ENCODE measurements around the gene CEBPA. TPM values are rescaled to one million over a fixed set of nuclear protein-coding genes. Genes with fewer than 3 reads are reported as not detected.

The CEBPA gene
- total and polyA plus RNA-seq, 2 experiments from 2014 or later, result 0.50 to 2.6 TPM

DNA sequence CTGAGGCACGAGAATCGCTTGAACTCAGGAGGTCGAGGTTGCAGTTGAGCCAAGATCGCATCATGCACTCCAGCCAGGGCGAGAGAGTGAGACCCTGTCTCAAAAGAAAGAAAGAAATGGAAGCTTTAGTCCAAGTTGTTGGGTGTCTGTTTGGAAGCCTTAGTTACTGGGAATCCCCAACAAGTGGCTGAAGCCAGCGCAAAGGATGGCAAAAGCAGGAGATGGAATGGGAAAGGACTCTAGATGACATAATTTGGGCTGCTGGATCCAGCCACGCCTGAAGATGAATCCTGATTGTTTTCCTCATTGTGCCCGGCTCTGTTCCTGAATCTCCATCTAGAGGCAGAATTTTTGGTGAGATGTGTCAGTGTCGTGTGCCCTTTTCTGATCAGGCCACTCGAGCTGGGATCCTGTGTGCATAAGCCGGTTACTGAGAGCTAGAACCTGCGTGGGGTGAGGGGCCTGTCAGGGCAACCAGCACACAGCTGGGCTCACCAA, 18.1 kb downstream of the CEBPA start:
- peaks cover 3% of the 10 kb centered on the region for H3K27me3 Mint-ChIP-seq (ENCODE audit: insufficient read depth, low read depth, poor library complexity)
- H3K9me3 Mint-ChIP-seq, result peaks cover 12% of the 10 kb centered on the region
- Histone ChIP-seq H3K27ac (ENCODE audit: low read depth) (no peak overlapping the region), H3K4me1 (ENCODE audit: insufficient read depth) (peaks cover 9% of the 10 kb centered on the region; the same call in 1 of the 2 replicates), H3K79me2 (replicated peaks; ENCODE audit: insufficient read depth) (no peaks in the 10 kb centered on the region), H3K9me2 (ENCODE audit: insufficient read depth) (peaks cover 3% of the 10 kb centered on the region; the same call in 1 of the 2 replicates), H4K20me1 (replicated peaks; ENCODE audit: insufficient read depth) (no peaks in the 10 kb centered on the region), H2AFZ (no peak overlapping the region), H3K4me2 (no peak overlapping the region), H3K4me3 (no peak overlapping the region), H3K27me3 (ENCODE audit: insufficient read depth) (no peaks in the 10 kb centered on the region), H3F3A (replicated peaks; ENCODE audit: low read depth) (no peaks in the 10 kb centered on the region), H3K36me3 (ENCODE audit: insufficient read depth) (no peaks in the 10 kb centered on the region)
- no peak for ATAC-seq
- no peaks in the 10 kb centered on the region for H3K36me3 Mint-ChIP-seq (ENCODE audit: low read depth)
- H3K4me1 Mint-ChIP-seq, result peaks cover 17% of the 10 kb centered on the region
- no peak overlapping the region for H3K4me3 Mint-ChIP-seq
- TF ChIP-seq EZH2phosphoT487 (IDR thresholded peaks at IDR 0.05; ENCODE audit: unreplicated experiment), result no peak
- no peak for TF ChIP-seq STAT1 (IDR thresholded peaks at IDR 0.05; ENCODE audit: unreplicated experiment)
- no peak for TF ChIP-seq EZH2 (IDR thresholded peaks at IDR 0.05; ENCODE audit: low read depth, unreplicated experiment)
- TF ChIP-seq ZNF114 (CRISPR knock-in tag; IDR thresholded peaks at IDR 0.05), result no peak
- no peak for DNase-seq (ENCODE audit: low spot score)
- H3K27ac Mint-ChIP-seq, result no peak overlapping the region

DNA sequence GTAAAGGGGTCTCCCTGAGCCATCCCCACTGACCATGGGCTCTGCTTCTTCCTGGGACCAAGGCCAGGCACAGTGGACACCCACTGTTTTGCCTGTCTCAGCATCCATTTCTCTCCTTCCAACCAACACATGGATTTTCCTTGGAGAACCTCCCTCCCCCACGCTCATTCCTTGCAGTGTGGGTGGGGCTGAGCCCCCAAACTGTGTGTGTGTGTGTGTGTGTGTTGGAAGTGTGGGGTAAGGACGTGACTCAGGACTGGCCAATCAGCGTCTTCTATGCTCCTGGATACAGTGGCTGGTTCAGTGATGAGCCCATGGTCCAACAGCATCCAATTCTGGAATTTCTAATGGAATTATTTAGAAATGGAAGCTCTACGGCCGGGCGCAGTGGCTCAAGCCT, 18.7 kb downstream of the CEBPA start:
- H3K4me1 Mint-ChIP-seq, result peaks cover 17% of the 10 kb centered on the region
- Histone ChIP-seq H2AFZ (no peak overlapping the region), H3K4me3 (no peak overlapping the region), H3K27me3 (ENCODE audit: insufficient read depth) (no peaks in the 10 kb centered on the region), H3K27ac (ENCODE audit: low read depth) (no peak overlapping the region), H3K36me3 (ENCODE audit: insufficient read depth) (no peaks in the 10 kb centered on the region), H3F3A (replicated peaks; ENCODE audit: low read depth) (no peaks in the 10 kb centered on the region), H3K4me1 (ENCODE audit: insufficient read depth) (peaks cover 9% of the 10 kb centered on the region; the same call in 1 of the 2 replicates), H3K79me2 (replicated peaks; ENCODE audit: insufficient read depth) (no peaks in the 10 kb centered on the region), H3K4me2 (no peak overlapping the region), H4K20me1 (replicated peaks; ENCODE audit: insufficient read depth) (no peaks in the 10 kb centered on the region), H3K9me2 (ENCODE audit: insufficient read depth) (no peaks in the 10 kb centered on the region)
- no peak overlapping the region for H3K4me3 Mint-ChIP-seq
- no peak for DNase-seq (ENCODE audit: low spot score)
- no peaks in the 10 kb centered on the region for H3K36me3 Mint-ChIP-seq (ENCODE audit: low read depth)
- no peak for ATAC-seq
- no peak overlapping the region for H3K27ac Mint-ChIP-seq
- peaks cover 3% of the 10 kb centered on the region for H3K27me3 Mint-ChIP-seq (ENCODE audit: insufficient read depth, low read depth, poor library complexity)
- peaks cover 7% of the 10 kb centered on the region; the same call in 2 of the 3 replicates for H3K9me3 Mint-ChIP-seq
- TF ChIP-seq NANOG (IDR thresholded peaks at IDR 0.05; ENCODE audit: borderline replicate concordance) (no peak), POLR2AphosphoS5 (IDR thresholded peaks at IDR 0.05; ENCODE audit: low read depth) (no peak), EZH2 (IDR thresholded peaks at IDR 0.05; ENCODE audit: low read depth, unreplicated experiment) (no peak), ZNF331 (CRISPR knock-in tag; IDR thresholded peaks at IDR 0.05; ENCODE audit: low read depth) (no peak), STAT1 (IDR thresholded peaks at IDR 0.05; ENCODE audit: unreplicated experiment) (no peak), CREB1 (CRISPR knock-in tag; IDR thresholded peaks at IDR 0.05; ENCODE audit: low read depth) (no peak), ZNF114 (CRISPR knock-in tag; IDR thresholded peaks at IDR 0.05) (no peak), JUNB (IDR thresholded peaks at IDR 0.05; ENCODE audit: unreplicated experiment) (no peak)
- TF ChIP-seq, protein P1, sequence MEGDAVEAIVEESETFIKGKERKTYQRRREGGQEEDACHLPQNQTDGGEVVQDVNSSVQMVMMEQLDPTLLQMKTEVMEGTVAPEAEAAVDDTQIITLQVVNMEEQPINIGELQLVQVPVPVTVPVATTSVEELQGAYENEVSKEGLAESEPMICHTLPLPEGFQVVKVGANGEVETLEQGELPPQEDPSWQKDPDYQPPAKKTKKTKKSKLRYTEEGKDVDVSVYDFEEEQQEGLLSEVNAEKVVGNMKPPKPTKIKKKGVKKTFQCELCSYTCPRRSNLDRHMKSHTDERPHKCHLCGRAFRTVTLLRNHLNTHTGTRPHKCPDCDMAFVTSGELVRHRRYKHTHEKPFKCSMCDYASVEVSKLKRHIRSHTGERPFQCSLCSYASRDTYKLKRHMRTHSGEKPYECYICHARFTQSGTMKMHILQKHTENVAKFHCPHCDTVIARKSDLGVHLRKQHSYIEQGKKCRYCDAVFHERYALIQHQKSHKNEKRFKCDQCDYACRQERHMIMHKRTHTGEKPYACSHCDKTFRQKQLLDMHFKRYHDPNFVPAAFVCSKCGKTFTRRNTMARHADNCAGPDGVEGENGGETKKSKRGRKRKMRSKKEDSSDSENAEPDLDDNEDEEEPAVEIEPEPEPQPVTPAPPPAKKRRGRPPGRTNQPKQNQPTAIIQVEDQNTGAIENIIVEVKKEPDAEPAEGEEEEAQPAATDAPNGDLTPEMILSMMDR (conservative IDR thresholded peaks at IDR 0.05; ENCODE audit: low read depth in 2 of 2), result no peak
- TF ChIP-seq, protein P2, sequence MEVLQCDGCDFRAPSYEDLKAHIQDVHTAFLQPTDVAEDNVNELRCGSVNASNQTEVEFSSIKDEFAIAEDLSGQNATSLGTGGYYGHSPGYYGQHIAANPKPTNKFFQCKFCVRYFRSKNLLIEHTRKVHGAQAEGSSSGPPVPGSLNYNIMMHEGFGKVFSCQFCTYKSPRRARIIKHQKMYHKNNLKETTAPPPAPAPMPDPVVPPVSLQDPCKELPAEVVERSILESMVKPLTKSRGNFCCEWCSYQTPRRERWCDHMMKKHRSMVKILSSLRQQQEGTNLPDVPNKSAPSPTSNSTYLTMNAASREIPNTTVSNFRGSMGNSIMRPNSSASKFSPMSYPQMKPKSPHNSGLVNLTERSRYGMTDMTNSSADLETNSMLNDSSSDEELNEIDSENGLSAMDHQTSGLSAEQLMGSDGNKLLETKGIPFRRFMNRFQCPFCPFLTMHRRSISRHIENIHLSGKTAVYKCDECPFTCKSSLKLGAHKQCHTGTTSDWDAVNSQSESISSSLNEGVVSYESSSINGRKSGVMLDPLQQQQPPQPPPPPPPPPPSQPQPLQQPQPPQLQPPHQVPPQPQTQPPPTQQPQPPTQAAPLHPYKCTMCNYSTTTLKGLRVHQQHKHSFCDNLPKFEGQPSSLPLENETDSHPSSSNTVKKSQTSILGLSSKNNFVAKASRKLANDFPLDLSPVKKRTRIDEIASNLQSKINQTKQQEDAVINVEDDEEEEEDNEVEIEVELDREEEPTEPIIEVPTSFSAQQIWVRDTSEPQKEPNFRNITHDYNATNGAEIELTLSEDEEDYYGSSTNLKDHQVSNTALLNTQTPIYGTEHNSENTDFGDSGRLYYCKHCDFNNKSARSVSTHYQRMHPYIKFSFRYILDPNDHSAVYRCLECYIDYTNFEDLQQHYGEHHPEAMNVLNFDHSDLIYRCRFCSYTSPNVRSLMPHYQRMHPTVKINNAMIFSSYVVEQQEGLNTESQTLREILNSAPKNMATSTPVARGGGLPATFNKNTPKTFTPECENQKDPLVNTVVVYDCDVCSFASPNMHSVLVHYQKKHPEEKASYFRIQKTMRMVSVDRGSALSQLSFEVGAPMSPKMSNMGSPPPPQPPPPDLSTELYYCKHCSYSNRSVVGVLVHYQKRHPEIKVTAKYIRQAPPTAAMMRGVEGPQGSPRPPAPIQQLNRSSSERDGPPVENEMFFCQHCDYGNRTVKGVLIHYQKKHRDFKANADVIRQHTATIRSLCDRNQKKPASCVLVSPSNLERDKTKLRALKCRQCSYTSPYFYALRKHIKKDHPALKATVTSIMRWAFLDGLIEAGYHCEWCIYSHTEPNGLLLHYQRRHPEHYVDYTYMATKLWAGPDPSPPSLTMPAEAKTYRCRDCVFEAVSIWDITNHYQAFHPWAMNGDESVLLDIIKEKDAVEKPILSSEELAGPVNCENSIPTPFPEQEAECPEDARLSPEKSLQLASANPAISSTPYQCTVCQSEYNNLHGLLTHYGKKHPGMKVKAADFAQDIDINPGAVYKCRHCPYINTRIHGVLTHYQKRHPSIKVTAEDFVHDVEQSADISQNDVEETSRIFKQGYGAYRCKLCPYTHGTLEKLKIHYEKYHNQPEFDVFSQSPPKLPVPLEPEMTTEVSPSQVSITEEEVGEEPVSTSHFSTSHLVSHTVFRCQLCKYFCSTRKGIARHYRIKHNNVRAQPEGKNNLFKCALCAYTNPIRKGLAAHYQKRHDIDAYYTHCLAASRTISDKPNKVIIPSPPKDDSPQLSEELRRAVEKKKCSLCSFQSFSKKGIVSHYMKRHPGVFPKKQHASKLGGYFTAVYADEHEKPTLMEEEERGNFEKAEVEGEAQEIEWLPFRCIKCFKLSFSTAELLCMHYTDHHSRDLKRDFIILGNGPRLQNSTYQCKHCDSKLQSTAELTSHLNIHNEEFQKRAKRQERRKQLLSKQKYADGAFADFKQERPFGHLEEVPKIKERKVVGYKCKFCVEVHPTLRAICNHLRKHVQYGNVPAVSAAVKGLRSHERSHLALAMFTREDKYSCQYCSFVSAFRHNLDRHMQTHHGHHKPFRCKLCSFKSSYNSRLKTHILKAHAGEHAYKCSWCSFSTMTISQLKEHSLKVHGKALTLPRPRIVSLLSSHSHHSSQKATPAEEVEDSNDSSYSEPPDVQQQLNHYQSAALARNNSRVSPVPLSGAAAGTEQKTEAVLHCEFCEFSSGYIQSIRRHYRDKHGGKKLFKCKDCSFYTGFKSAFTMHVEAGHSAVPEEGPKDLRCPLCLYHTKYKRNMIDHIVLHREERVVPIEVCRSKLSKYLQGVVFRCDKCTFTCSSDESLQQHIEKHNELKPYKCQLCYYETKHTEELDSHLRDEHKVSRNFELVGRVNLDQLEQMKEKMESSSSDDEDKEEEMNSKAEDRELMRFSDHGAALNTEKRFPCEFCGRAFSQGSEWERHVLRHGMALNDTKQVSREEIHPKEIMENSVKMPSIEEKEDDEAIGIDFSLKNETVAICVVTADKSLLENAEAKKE (CRISPR knock-in tag; IDR thresholded peaks at IDR 0.05), result no peak

Measured in GM23338 (cell line).